ENCODE data around the gene ACAD8.

The ACAD8 gene

DNA sequence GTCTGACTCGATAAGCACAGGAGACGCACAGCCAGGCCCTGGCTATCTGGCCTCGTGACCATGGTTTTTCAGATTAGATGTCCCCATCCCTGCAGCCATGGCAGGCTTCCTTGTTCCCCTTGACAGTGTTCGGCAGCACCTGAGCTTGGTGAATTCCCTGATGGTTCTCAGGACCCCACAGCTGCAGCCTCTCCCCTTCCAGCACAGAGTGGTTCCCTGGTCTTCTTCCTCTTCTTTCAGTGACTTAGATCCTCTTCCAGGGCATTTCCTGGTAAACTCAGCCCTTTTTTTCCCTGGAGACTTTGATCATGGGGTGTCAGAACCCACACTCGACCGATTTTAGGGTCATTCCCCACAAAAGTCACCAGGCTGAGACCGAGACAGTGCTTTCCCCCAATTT lies 37.3 kb downstream of the ACAD8 start:
- DNase-seq (ENCODE audit: low spot score), result no peak

DNA sequence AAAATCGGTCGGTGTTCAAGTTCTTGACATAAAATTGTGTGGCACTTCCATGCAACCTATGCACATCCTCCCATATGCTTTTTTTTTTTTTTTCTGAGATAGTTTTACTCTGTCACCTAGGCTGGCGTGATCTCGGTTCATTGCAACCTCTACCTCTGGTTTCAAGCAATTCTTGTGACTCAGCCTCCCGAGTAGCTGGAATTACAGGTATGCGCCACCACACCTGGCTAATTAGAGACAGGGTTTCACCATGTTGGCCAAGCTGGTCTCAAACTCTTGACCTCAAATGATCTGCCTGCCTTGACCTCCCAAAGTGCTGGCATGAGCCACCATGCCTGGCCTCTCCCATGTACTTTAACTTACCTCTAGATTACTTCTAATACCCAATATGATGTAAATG lies 37.8 kb downstream of the ACAD8 start:
- no peak for DNase-seq (ENCODE audit: low spot score)

DNA sequence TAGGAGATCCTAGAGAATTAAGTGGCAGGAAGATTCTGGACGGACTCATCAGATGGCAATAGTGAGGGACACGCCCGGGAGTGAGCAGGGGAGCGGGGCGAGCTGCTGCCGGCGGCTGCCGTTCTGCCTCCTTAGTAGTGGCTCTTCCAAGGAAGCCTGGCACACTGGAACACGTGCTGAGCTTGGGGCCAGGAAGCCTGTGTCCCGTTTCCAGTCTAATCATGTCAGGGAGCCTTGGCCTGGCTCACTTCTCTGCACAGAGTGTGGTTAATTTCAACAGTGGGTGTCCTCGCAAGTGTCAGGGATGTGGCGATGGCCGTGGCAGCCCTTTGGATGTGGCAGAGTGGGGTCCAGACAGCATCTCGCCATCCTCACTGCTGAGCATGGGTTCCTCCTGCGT lies 39.3 kb downstream of the ACAD8 start:
- DNase-seq (ENCODE audit: low spot score), result no peak

DNA sequence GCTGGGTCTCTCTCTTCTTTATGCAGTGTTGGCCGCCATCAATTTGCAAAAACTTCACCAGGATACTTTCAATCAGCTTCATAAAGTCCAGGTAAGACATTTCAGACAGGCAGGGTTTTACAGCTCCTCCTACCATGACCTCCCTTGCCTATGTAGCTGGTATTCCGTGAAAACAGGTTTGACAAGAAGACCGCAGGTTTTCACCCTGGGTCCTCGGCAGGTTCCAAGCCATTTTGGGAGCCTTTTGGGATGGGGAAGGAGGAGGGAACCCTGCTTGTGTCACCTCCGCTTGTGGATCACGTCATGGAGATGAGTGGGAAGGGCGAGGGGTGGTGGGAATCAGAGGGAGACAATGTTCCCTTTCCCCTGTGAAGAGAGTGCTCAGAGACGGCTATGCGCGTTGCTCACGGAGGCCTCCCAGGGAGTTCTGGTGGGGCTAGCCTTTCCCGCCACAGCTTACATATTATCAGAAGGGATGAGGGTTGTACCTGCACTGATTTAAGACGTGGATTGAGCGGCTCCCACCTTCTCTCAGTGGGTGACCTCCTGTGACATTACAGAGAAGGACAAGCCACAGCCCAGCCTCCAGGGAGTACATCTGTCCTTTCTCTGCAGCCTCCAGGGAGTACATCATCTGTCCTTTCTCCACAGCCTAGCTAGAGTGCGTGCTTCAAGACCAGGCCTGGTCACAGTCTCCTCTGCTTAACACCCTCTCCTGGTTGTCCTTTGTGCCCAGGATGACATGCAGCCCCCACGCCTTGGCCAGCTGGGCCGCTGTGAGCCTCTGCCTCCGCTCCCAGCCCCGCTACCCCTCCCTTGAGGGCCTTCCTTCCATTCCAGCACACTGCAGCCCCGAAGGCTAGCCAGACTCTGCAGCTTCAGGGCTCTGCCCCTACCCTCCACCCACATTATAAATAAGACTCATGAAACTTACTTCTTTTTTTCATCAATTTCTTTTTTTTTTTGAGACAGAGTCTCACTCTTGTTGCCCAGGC lies 40.0 kb downstream of the ACAD8 start:
- DNase-seq (ENCODE audit: low spot score), result no peak

DNA sequence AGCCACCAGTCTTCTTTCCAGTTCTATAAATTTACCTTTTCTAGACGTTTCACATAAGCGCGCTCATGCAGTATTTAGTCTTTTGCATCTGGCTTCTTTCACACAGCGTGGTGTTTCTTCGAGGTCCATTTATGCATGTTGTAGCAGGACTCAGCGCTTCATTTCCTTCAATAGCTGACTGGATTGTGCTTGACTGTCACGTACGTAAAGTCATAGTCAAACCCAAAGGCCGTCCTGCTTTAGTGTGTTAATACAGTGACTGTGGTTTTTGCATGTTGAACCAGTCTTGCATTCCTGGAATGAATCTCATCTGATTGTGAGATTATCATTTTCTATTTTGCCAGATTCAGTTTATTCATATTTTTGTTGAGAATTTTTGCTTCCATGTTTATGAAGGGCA lies 41.3 kb downstream of the ACAD8 start:
- no peak for DNase-seq (ENCODE audit: low spot score)

DNA sequence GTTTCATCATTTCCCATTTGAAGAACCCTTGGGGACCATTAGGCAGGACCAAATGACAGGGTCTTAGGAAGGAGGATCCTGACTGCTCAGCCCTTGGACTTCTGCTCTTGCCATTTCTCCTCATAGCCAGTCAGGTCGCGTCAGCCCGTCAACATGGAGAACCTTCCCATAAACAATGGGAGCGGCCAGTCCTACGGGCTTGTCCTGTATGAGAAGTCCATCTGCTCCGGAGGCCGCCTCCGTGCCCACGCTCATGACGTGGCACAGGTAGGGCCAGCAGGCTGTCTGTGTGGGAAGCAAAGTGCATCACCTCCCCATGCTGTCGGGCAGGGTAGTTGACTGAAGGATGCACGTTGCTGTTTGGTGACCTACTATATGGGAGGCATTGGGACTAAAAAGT lies 58.9 kb downstream of the ACAD8 start:
- DNase-seq (ENCODE audit: low spot score), result no peak

DNA sequence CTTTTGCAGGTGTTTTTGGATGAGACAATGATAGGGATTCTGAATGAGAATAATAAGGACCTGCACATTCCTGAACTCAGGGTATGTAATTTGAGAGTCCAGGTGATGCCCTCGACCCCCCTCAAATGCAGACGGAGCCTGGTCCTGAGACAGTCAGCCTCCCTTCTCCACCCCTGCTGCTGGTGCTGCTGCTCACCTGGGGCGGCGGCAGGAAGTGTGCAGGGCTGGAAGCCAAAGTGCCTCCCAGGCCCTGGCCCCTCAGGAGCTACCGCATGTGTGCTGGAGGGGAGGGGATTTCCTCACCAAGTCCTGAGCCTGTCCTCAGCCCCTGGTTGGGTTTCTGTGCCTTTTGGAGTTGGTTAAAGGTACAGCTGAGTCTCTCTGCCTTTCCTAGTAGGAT lies 59.4 kb downstream of the ACAD8 start:
- DNase-seq (ENCODE audit: low spot score), result no peak

DNA sequence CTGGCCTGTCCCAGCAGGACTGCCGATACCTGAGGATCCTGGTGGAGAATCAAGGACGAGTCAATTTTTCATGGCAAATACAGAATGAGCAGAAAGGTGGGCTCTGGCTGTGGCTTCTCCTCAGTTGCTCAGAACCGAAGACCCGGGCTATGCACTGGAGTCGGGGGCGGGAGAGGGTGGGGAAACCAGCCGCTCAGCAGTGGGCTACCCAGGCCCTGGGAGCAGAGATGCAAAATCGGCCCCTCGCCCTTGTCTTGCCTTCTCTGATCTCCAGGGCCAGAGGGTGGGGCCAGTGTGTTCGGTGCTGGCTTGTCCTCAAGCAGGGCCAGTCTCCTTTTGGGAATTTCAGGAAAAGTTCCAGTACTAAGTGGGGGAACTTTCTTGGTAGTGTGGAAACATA lies 60.0 kb downstream of the ACAD8 start:
- DNase-seq (ENCODE audit: low spot score), result no peak

DNA sequence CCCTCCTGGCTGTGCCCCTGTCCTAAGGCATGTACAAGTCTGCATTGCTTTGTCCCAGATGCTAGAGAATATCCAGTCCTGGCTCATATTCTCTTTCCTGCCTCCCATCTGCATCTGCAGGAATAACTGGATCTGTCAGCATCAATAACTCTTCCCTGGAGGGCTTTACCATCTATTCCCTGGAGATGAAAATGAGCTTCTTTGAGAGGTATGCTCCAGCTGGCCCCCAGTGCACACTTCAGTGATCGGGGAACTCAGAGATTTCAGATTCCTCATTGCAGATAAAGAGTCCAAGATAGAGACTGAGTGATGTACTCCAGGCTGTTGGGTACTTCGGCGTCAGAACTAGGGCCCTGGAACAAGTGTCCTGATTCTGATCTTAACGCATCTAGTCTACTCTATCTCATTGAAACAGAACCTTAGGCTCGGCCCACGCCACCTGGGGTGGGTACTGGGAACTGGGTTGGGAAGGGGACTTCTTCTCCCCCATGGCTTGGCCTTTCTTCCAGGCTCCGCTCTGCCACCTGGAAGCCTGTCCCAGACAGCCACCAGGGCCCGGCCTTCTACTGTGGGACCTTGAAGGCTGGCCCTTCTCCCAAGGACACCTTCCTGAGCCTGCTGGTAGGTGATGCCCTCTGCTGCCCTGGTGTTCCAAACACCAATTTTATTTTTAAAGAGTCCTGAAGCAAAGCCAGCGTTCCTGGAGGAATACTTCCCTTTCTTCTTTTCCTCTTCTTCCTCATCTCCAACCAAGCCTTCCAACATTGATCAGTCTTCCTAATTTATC lies 60.6 kb downstream of the ACAD8 start:
- DNase-seq (ENCODE audit: low spot score), result no peak

All from hematopoietic multipotent progenitor cell treated with erythropoietin and hydrocortisone succinate and interleukin-3 and kit ligand, for 15 days (in vitro differentiated cells).